HT-29 (cell line): Measurements from ENCODE around the gene PON3. TPM values are rescaled to one million over a fixed set of nuclear protein-coding genes. Genes with fewer than 3 reads are reported as not detected.

ENCODE experiments used
- small RNA-seq: library from RNA; depleted of rRNA; stranded (forward); fragments of <200 nt; gene quantifications from one replicate; pipeline ENCODE3, GENCODE V24; 2014
- total RNA-seq: library from RNA; depleted of rRNA; stranded (reverse); fragments of >200 nt; shearing (Covaris generic); gene quantifications from 2 replicates; pipeline ENCODE4 v1.2.3, GENCODE V29; 2014; rRNA removed

Gene PON3
- total RNA-seq, 1 experiment from 2014 or later, result 3.6 TPM

Small RNAs within 50 kb of the gene (small RNA-seq; reads per million reads assigned to genes)
- gene AC004022.2, result not detected

Other genes starting within 250 kb of the PON3 start
- 0.78 and 1.2 TPM in 2 replicates for gene PON1, start 71.8 kb downstream of the PON3 start, total RNA-seq
- gene PON2, start 38.7 kb upstream of the PON3 start, total RNA-seq, result 46.3 and 51.1 TPM in 2 replicates
- 0.08 and 0.10 TPM in 2 replicates for gene ASB4, start 89.6 kb upstream of the PON3 start, total RNA-seq
- 4.9 and 13.9 TPM in 2 replicates for gene PDK4, start 200.1 kb upstream of the PON3 start, total RNA-seq